ENCODE data around the gene CCL11.

GRCh38 chr17:34275881-34276280 lies 9.7 kb upstream of the CCL11 start:
- TF ChIP-seq HOXA7 (CRISPR knock-in tag; IDR thresholded peaks at IDR 0.05; ENCODE audit: borderline replicate concordance) (no peak), ZNF302 (tag by site-specific recombination; IDR thresholded peaks at IDR 0.05; ENCODE audit: low read depth) (no peak)
- TF ChIP-seq, protein P1, sequence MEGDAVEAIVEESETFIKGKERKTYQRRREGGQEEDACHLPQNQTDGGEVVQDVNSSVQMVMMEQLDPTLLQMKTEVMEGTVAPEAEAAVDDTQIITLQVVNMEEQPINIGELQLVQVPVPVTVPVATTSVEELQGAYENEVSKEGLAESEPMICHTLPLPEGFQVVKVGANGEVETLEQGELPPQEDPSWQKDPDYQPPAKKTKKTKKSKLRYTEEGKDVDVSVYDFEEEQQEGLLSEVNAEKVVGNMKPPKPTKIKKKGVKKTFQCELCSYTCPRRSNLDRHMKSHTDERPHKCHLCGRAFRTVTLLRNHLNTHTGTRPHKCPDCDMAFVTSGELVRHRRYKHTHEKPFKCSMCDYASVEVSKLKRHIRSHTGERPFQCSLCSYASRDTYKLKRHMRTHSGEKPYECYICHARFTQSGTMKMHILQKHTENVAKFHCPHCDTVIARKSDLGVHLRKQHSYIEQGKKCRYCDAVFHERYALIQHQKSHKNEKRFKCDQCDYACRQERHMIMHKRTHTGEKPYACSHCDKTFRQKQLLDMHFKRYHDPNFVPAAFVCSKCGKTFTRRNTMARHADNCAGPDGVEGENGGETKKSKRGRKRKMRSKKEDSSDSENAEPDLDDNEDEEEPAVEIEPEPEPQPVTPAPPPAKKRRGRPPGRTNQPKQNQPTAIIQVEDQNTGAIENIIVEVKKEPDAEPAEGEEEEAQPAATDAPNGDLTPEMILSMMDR (tag by site-specific recombination; IDR thresholded peaks at IDR 0.05) = no peak

Data from HEK293 (cell line).